Urothelium cell line (cell line): ENCODE data around the gene KLF18.
"Not testable (repeated sequence)": the region's sequence is repeated elsewhere in the genome, so short reads cannot be mapped to it uniquely, and the experiment has no call there.

Source experiments
- DNase-seq: peaks from one replicate; pipeline ENCODE4 v3.0.0; 2011; ENCODE audit warnings: low spot score, mixed read lengths
- FAIRE-seq: peaks from 2 replicates; lab custom pipeline; 2011; peaks lifted over from hg19 to GRCh38; lab: Jason Lieb, UNC

The KLF18 gene

GRCh38 chr1:44141531-44141930, at the start of gene KLF18:
Gene KLF18 (minus strand): TSS chr1:44141631. CDS start chr1:44141631, 0 bp downstream.
- DNase-seq: no peak
- no peak for FAIRE-seq

- no peak for FAIRE-seq
- DNase-seq: no peak
Observed at GRCh38 chr1:44174630-44175029, 33.2 kb upstream of the KLF18 start.

- no peak for FAIRE-seq
Observed at GRCh38 chr1:44170281-44170823, 28.9 kb upstream of the KLF18 start.

GRCh38 chr1:44168520-44169098, 27.2 kb upstream of the KLF18 start:
- DNase-seq: no peak
- peak; percentile 70 for FAIRE-seq

More at GRCh38 chr1:44170281-44170823, 28.9 kb upstream of the KLF18 start:
- DNase-seq: no peak

- DNase-seq (no peak), FAIRE-seq (no peak)
Observed at GRCh38 chr1:44161546-44161945, 20.1 kb upstream of the KLF18 start.

GRCh38 chr1:44158871-44159270, 17.4 kb upstream of the KLF18 start:
- DNase-seq (no peak), FAIRE-seq (no peak)

- FAIRE-seq (no peak), DNase-seq (no peak)
Observed at GRCh38 chr1:44157903-44158302, 16.5 kb upstream of the KLF18 start.

- no peak for FAIRE-seq
- DNase-seq: no peak
Observed at GRCh38 chr1:44154049-44154448, 12.6 kb upstream of the KLF18 start.

GRCh38 chr1:44152692-44153091, 11.3 kb upstream of the KLF18 start:
- FAIRE-seq: peak; percentile 62

GRCh38 chr1:44151808-44152207, 10.4 kb upstream of the KLF18 start:
- DNase-seq: no peak
- FAIRE-seq: no peak

More at GRCh38 chr1:44152692-44153091, 11.3 kb upstream of the KLF18 start:
- DNase-seq: no peak

- DNase-seq: no peak
- FAIRE-seq: no peak
Observed at GRCh38 chr1:44151332-44151731, 9.9 kb upstream of the KLF18 start.

GRCh38 chr1:44147582-44147981, 6.2 kb upstream of the KLF18 start:
- FAIRE-seq (no peak), DNase-seq (no peak)

GRCh38 chr1:44146536-44147361, 5.3 kb upstream of the KLF18 start:
- DNase-seq (no peak), FAIRE-seq (peak; percentile 27)

- DNase-seq (no peak), FAIRE-seq (no peak)
Observed at GRCh38 chr1:44144962-44145756, 3.7 kb upstream of the KLF18 start.

- FAIRE-seq, DNase-seq: not testable (repeated sequence)
Observed at GRCh38 chr1:44139565-44139964, 1.9 kb downstream of the KLF18 start.

- no peak for DNase-seq
- FAIRE-seq: no peak
Observed at GRCh38 chr1:44138239-44138638, 3.2 kb downstream of the KLF18 start.

- FAIRE-seq (no peak), DNase-seq (no peak)
Observed at GRCh38 chr1:44135886-44136285, 5.5 kb downstream of the KLF18 start.

- no peak for FAIRE-seq
- DNase-seq: no peak
Observed at GRCh38 chr1:44134071-44134920, 7.1 kb downstream of the KLF18 start.

- FAIRE-seq: no peak
Observed at GRCh38 chr1:44131411-44131810, 10.0 kb downstream of the KLF18 start.

More at GRCh38 chr1:44131411-44131810, 10.0 kb downstream of the KLF18 start:
- no peak for DNase-seq
